Measurements from ENCODE around the gene DNAJC27.

GRCh38 chr2:24977631-24978030, 5.9 kb upstream of the DNAJC27 start:
- TF ChIP-seq CTCF (IDR thresholded peaks at IDR 0.05): no peak
- TF ChIP-seq POLR2A (IDR thresholded peaks at IDR 0.05): no peak
- no peak for TF ChIP-seq EP300 (IDR thresholded peaks at IDR 0.05)

Data from tibial nerve (tissue), 4 donors.